Stimulated activated CD4-positive, alpha-beta T cell treated with anti-CD3 and anti-CD28 coated beads, Interleukin-2, amount 100 ng/mL, for 48 hours (primary cell): ENCODE data around the gene CNTN5.
"Not testable (repeated sequence)": the region's sequence is repeated elsewhere in the genome, so short reads cannot be mapped to it uniquely, and the experiment has no call there.

Experiments used
- DNase-seq, 2 donors: peaks; one replicate each; pipeline ENCODE4 v3.0.0-alpha.2; 2020

CNTN5 gene

DNA sequence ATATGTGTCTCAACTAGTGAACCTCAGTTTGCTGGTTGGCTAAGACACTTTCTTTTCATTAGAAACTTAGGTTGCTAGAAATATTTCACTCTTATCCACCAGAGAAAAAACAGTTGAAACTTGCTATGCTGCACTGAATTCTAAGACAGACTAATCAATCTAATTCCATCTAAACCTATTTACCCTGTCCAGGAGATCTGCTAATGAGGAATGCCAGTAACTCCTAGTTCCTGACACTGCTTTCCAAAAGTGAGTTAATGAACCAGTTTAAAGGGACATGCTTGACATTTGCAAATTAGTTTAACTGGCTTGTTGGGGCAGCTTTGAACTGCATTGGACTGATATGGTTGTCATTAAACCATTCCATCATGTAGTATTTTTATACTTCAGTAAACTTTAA, 258.5 kb downstream of the CNTN5 start:
- DNase-seq, result no peak

DNA sequence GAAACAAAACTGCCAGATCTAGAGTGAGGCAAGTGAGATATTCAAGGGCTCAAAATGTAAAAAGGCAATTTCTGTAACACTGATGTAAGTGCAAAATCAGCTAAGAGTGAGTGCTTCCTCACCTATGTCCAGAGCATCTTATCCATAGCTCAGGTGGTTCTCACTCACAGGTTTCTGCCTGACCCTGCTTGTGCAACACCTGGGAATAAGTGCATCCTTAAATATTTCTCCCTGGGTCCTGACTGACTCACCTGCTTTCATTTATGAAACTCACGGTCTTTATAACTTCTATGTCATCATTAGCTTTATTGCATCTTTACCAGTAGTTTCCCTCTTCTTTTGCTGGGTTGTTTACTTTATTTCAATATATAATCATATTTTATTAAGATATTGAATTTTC, 260.6 kb downstream of the CNTN5 start:
- no peak for DNase-seq

DNA sequence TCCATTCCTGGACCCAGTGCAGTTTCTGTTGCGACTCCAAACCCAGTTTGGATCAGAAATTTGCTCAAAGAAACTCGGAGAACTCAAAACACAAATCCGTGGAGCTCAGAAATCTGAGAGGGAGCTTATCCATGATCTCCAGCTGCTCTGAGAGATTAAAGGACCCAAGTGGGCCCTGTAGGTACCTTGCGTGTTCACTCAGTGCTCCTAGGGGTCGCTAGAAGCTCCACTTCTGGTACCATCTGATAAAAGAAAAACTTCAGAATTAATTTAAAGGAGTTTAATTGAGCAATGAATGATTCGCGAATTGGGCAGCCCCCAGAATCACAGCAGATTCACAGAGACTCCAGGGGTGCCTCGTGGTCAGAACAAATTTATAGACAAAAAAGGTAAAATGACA, 277.2 kb downstream of the CNTN5 start:
- not testable (repeated sequence) for DNase-seq

DNA sequence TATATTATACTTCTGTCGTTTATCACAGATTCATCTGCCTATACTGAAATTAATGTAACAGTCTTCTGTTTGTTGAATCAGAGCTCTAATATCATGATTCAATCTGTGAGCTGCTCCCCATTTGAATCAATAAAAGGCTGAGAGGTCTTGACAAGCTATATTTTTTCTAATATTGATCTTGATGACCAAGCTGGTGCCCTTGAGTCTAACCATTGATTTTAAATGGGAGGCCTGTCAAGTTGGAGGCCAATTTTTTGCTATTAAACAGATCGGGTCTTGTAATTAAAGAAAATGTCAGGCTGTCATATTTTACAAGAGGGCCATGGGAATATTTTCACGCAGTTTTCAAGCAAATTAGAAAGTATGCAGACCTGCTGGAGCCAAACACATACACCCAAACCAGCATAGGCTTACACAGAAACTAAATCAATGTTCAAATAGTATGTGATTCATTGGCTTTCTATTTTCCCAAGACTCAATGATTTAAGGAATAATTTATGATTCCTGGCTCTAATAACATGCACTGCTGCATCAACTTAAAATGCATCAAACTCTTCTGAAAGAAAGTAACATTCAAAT, 286.9 kb downstream of the CNTN5 start:
- DNase-seq, result no peak

DNA sequence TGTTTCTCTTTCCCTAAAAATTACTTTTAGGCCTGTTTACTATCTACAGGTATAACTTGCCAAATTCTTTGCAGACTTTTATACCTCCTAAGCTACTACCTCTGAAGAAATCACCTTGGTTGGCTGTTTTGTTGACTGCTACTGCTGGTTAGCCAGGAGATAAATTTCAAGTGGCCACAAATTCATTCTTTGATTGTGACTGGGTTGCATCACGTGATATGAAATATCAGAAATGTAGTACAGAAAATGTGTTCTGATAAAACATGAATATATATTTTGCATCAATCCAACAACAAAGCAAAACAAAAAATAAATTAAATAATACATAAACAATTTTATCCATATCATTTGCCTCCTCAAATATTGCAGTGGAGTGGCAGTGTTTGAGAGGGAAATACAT, 291.1 kb downstream of the CNTN5 start:
- DNase-seq, result no peak

DNA sequence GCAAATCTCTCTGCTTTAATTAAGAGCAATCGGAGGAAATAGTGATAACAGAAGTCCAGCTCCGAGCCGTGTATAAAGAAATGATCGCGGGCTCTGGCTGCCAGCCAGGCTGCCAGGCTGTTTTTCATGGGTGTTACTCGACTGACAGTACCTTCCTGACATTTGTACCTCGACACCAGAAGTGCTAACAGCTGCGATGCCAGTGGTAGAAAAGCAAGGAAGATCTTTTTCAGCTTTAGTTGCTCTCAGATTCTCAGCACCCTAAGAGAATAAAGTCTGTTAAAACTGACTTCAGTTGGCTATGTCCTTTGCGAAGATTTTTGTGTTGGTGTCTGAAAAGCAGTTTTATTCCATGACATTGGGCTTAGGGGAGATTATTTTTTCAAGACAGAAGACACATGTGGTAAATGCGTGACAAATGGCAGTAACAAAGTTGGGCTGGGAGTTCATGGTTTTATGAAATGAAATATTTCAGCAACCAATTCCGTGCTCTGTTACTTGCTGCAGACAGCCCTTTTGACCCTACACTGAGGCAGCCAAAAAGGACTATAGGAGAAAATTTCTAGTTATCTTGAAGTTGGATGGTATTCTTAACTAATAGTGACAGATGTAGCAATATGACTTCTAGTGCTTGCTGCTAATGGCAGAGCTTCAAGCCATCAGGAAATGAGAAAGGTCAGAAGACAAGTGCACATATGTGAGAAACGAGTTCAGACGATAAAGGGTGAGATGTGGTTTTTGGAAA, 296.2 kb downstream of the CNTN5 start:
- DNase-seq, result no peak

DNA sequence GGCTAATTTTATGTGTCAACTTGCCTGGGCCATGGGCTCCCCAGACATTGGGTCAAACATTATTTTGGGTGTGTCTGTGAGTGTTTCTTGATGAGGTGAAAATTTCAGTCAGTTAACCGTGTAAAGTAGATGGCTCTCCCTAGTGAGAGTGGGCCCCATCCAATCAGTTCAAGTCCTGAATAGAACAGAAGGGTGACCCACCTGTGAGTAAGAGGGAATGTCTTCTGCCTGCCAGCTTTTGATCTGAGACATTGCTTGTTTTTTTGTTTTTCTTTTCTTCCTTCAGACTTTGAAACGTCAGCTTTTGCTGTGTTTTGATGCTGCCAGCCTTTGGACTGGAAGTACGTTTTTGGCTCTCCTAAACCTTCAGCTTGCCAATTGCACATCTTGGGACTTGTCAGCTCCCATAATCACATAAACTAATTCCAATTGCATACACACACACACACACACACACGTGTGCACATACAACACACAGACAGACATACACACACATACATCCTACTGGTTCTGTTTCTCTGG, 300.1 kb downstream of the CNTN5 start:
- no peak for DNase-seq

DNA sequence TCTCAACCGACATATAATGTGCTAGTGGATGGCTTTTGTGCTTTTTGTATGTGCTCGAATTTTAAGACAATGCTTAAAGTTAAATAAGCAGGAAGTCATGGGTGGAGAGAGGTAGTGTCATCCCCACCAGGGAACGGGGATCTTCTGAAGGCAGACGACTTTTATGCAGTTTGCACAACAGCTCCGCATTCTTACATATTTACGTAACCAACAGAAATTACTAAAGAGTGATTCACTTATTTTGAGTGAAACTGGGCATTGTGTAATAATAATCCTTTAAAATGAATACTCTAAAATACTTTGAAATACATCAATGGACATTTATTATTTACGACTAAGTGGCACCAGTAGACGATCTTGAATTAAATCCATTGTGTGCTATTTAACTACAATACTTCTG, 305.1 kb downstream of the CNTN5 start:
- DNase-seq, result no peak

DNA sequence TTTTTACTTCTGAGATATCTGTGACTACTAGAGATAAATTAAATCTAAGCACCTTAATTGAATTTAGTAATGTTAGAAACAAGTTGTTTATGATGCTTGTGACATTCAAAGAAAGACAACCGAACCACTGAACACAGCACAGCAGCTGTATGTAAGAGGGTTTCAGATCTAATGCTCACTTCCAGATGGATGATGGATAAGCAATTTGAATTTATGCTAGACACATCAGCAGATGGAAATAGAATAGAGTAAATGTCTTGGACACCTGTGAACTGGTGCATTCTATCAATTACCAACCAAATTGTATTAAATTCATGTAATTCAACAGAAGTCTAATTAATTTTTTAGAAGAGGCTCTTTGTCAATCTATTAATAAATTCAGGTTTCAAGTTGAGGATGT, 306.3 kb downstream of the CNTN5 start:
- DNase-seq, result no peak

DNA sequence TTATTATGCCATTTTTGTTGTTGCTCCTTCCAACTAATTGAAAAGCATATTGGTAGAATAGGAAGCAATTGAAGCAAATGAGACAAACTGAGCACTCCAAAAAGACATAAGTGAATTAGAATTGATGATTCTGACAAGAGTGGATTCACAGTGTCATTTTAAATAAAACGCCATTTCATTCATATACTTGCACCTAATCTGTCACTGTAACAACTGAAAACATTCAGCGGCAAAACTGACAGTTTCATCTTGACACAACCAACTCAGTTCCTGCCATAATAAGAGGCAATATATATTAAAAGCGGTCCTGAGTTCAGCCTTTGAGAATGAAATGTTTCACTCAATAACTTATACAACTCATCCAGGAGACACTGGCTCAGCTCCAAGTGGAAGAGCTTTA, 306.8 kb downstream of the CNTN5 start:
- no peak for DNase-seq

DNA sequence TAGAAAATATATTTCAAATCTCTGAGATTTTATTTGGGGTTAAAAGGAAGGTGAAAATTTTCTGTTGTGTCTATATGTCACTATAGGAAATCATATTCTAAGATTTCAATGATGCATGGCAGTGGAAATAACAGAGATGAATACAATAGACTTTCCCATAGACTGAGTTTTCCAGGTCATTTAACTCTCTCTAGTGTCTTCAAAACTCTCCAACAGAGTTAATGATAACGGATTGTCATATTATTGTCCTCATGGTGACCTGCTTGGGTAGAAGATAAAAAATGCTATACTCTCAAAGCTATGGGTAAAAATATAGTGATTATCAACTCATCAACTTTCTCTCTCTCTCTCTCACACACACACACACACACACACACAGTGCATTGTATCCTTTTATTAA, 312.9 kb downstream of the CNTN5 start:
- no peak for DNase-seq

DNA sequence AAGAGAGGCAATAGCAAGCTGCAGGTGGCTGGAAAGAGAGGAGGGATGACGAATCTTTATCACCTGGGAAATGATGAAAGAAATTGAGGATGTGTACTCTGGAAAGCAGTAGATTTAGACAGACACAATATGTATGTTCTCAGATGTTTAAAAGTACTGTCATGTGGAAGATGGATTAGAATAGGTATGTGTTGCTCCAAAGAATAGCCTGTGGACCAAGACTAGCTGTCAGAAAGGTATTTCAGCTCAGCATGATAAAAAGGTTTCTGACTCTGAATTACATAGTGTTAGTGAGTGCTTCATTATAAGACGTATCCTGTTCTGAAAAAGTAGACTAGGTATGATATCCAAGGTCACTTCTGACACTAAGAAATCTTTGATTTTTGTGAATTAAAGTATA, 322.4 kb downstream of the CNTN5 start:
- DNase-seq, result no peak

DNA sequence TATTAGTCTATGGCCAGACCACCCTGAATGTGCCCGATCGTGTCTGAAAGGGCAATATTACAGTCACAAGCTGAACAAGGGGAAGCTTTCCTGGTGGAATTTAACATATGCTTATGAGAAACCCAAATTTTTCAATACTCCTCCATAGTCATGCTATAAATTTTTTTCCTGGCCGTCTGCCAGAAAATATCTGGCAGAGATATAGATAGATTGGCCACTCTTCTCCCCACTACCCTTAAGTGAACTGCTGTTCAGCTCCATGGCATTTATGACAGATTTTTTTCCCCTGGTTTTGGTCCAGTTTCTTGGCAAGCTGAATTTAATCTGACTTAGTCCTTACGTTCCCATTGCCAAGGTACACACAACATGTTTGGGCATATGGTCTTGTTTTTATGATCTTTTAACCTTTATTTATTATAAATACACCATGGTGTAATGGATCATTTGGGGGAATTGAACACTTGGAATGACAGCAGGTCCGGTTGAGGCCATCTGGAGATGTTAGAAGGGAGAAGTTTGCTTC, 328.5 kb downstream of the CNTN5 start:
- no peak for DNase-seq

DNA sequence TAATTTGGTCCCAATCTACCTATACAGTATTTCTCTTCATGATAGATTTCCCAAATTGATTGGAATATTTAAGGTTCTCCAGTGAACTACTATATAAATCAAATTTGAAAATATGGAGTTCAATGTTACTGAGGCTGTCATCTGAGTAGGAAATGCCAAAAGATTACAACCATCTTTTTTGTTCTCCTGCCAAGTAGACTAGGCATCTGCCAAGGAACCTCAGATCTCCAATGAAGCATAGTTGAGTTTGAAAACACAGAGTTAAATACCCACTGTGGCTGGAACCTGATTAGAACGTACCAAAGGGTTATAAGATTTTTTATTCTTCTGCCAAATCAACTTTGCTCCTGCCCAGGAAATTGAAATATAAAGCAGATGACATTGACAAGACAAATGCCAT, 330.9 kb downstream of the CNTN5 start:
- DNase-seq, result no peak

DNA sequence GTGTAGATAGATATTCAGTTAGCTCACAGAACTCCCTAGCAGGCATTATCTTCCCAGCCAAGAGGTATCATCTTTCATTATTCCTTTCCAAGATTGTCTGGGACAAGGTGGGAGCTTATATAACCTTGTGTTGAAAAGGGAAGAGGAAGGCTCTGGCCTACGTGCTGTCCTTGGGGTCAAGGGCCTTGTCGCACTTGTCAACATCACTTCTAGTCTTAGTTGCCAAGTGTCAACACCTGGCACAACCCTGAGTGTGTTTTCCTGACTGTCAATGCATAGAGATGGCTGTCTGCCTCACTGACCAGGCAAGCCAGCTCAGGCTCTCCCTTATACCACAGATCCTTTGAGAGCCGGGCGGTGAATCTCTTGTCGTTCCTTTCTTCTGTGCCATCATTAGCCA, 331.9 kb downstream of the CNTN5 start:
- DNase-seq, result no peak

DNA sequence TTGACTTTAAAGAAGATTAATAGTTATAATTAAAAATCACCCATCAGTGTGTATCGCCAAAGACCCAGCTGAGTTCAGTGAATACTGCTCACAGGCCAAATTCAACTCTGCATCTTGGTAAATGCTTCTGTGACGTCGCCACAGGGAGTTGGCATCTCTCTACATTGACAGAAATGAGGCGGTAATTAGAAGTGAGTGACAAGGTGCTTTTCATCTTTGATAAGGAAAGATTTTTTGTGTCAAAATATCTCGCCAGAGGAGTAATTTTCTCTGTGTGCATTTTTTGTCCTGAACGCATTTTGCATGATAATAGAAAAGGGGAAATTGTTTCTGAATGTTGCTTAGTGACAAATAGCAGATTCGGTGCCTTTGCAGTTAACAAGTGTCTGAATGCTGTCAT, 345.8 kb downstream of the CNTN5 start:
- DNase-seq, result no peak

DNA sequence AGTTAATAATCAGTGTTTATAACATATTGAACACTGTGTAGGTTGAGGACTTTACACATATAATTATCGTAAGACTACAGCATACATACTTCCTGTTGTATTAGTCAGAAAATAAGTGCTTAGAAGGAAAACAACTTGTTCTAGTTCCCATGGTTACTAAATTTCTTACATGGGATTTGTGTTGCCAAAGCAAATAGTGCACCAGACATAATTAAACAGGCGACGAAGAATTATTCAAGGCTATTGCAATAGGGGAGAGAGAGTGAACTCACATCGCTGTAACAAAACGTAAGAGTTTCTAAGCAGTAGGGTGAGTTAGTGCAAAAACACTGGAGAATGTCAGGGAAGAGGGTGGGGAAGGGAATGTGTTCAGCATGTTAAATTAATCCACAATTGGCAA, 347.8 kb downstream of the CNTN5 start:
- DNase-seq, result no peak

DNA sequence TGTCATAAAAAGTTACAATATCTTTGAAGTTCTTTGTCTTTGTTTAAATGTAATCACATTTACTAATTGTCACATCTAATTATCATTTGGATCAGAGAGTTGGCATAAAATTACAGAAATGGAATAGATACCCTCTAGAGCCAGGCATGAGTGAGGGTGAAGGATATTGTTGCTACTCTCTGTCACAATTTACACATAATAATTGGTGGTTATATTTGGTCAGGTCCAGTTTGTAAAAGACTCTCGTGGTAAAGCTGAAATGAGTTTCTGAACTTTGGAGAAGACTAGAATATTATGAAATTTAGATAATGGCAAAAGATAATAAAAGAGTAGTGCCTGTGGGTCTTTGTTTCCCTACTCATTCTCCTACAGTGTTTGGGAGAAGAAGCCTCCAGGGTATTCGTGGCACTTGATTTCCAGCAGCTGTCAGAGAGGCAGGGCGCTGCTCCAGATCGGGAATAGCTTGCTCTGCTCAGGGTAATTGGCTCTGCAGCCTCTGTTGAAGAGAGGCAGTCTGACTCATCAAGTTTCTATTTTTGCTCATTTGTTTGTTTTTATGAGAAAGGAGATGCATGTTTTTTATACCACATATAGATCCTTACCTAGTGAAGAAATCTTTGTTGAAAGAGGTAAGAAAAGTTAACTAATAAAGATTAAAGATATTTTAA, 349.9 kb downstream of the CNTN5 start:
- DNase-seq, result no peak

DNA sequence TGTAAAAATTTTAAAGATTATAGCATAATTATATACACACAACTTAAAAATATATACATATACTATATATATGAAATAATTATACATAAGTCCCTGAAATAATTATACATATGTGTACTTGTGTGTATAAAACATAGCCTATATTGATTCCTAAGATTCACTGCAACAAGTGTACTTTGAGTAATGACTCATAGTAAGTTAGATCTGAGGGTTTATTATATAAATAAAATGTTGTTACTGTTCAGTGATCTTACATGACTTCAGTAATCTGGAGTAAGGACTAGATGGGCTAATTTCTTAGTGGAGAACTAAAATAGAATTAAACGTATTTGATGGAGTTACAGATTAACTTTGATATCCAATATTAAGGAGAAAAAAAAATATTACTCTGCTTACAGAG, 350.5 kb downstream of the CNTN5 start:
- no peak for DNase-seq

DNA sequence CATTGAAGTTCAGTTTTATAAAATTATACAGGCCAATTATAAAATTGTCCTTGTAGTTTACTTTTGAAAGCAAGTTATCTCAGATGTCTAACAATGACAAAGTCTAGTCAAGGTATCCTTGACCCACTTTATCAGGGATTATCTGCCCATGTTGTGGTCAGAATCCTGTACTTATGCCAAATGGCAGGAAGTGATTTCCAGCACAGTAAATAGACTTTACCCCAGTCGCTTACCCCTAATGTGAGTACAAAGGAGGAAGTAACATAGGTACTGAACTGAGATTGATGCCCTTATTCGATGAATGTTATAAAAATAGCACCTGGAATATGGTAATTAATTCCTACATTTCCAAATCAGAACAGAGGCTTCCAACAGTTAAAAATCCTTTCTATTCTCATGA, 355.7 kb downstream of the CNTN5 start:
- DNase-seq, result no peak

DNA sequence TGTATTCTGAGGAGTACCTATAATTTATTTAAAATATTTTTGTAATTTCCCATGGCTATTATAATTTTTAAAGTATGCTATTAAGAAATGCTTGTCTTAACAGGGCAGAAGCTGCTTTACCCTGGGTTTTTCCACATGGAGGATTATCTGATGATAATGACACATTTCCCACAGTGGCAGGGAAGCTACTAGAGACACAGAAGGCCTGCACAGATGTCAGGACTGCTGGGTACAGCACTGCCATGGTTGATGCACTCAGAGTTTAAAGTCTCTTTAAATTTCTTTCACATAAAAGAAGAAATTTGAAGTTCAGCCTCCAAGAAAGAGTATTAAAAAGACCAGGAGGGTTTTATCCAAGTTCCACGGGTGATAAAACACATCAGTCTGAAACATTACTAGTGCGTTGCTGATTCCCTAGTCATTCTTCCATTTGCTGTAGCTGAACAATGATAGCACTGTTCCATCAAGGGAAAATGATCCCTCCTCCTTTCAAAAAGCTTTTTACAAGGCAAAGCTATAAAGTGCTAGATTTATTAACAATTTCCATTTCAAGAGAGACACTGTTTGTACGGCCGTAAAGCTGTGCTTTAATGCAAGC, 363.0 kb downstream of the CNTN5 start:
- no peak for DNase-seq

DNA sequence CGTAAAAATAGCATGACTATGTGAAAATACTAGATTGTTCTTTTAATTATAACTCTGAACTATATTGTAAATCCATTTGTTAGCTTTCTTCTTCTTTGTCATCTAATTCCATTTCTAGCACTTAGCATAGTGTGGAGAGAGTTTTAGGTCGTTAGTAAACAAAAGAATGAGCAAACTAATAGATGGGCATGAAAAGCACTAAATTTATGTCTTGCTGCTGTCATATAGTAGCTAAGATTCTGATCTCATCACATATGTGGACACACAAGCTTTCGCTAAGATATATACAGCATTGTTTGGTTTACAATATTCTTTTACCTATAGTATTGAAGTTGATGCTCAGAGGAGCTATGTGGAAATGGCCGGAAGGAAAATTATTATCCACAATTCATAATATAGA, 370.5 kb downstream of the CNTN5 start:
- no peak for DNase-seq

DNA sequence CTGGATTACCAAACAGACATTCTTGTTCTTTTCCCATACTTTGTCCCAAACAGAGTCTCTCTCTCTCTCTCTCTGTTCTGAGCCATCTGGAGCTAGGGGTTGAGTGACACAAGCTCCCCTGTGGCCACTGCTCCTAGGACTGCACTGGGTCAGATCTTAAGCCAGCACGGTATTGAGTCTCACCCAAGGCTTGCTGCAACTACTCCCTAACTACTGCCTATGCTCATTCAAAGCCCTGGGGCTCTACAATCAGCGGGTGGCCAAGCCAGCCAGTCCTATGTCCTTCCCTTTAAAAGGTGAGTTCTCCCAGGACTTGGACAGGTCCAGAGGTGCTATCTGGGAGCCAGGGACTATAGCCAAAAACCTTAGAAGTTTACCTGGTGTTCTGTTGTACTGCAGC, 385.6 kb downstream of the CNTN5 start:
- no peak for DNase-seq

DNA sequence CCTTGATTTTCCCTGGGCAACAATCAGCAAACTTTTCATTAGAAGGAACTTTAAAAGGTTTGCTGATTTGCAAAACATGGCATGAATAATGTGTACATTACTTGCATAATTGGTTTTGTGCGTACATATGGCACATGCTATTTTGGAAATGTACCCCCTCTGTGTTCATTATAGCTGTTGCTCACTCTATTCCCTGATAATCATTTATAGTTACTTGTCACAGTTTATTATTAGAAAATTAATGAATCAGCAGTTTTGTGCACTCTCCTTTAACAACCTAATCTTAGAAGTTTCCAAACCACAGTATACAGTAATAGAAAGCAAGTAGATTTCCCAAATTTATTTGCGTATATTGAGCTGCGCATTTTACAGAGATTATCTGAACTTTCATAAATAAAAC, 389.9 kb downstream of the CNTN5 start:
- no peak for DNase-seq
